Left colon (tissue), 2 donors: ENCODE data around the gene WASHC2A. TPM values are rescaled to one million over a fixed set of nuclear protein-coding genes. Genes with fewer than 3 reads are reported as not detected.
"Not testable (repeated sequence)": the region's sequence is repeated elsewhere in the genome, so short reads cannot be mapped to it uniquely, and the experiment has no call there.

ENCODE experiments used
- ATAC-seq: fragments of 200-7000 bp; cut with Tn5 transposase; one replicate; pipeline ENCODE4 v1.9.1; 2020; ENCODE audit warnings: mild to moderate bottlenecking, moderate library complexity
- DNase-seq, 2 donors: peaks; one replicate each; pipeline ENCODE4 v3.0.0-alpha.2; 2020
- intact Hi-C, 2 donors: fragments of 100-400 bp; cut with DNase I in 1 of 2; cut with micrococcal nuclease in 1 of 2; formaldehyde crosslinking; loops; one replicate each; pipeline versions ENCODE4 v1.11.2 to v1.14.0; 2022; cut with DNase I, micrococcal nuclease
- total RNA-seq, 2 donors: library from RNA; stranded (reverse); fragmentation: NEBNext Ultra II Directional; extraction: Animal tissue kit (Norgen Biotek cat#: 25700); gene quantifications; one replicate each; pipeline ENCODE4 v1.2.1, GENCODE V29; 2021
- donor health status: DM: no; HTN: no; CAD: no.
- donor health status: DM: yes; HTN: yes; CAD: no.

Gene WASHC2A
- total RNA-seq, 2 donors from 2014 or later, result 67.3 to 75.5 TPM

GRCh38 chr10:50112419-50113112 is 44.8 kb downstream of the WASHC2A start:
- DNase-seq, intact Hi-C loops, ATAC-seq: not testable (repeated sequence)

- ATAC-seq, intact Hi-C loops, DNase-seq: not testable (repeated sequence)
These were observed 59.0 kb downstream of the WASHC2A start for GRCh38 chr10:50126765-50127164.

DNA sequence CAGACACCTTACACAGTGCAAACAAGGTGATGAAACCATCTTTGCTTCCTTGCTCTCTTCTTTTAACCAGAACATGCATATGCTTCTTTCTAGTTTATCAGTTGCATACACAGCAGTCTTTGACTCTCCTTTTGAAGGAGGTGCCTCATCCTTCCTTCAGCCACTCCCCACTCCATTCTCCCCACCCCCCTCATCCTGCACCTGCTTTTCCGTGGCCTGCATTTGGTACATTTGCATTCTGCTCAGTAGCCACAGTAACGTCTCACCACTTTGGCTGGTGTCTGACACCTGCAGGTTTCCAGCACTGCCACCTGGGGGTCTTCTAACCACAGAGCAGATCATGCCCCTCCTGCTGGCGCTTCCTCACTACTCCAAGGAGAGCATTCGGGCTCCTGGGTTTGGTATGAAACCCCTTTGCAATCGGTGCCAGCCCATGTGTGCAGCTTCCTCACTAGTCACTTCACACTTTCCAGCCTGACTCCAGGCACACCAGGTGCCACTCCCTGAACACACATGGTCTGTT is 60.1 kb downstream of the WASHC2A start:
- ATAC-seq, intact Hi-C loops, DNase-seq: not testable (repeated sequence)

GRCh38 chr10:50131245-50131965 is 63.7 kb downstream of the WASHC2A start:
- ATAC-seq, intact Hi-C loops, DNase-seq: not testable (repeated sequence)

- intact Hi-C loops, ATAC-seq, DNase-seq: not testable (repeated sequence)
These were observed 64.6 kb downstream of the WASHC2A start for GRCh38 chr10:50132322-50132721.

DNA sequence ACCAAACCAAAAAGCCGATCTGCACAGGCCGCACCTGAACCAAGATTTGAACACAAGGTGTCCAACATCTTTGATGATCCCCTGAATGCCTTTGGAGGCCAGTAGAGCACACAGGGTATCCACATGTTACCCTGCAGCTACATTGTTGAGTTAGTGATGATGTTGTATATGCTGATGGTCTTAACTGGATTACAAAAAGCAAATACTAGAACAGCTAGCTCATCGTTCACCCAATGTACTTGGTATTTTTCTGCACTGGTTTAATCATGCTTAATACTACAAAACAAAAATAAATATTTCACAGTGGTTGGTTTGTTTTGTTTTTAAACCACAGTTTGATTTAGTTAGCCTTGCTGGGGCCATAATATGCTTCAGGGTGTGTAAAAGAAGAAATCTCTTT is 65.1 kb downstream of the WASHC2A start:
- intact Hi-C loops, DNase-seq: not testable (repeated sequence)

DNA sequence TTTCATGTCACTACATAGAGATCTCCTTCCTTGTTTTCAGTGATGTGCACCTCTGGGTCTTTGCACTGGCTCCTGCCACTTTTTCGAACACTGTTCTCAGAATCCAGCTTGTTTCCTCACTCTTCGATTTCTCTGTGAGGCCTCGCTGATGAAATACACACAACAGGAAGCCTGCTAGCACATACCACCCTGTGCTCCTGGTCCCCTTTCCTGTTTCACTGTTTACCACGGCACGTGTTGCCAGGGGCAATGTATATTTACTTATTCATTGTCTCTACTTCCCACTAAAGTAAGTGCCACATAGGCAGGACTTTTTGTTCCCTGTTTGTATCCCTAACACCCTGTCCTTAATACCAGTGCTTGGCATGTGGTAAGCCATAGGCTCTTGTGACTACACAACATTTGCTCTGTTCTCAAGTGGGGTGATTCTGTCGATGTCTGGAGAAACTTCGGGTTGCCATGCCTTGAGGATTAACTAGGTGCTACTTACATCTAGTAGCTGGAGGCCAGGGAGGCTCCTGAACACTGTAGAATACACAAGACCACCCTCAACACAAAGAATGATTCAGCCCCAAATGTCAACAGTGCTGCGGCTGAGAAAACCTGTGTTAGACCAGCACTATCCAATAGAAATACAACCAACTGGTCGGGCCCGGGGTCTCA is 75.9 kb downstream of the WASHC2A start:
- intact Hi-C loops, DNase-seq, ATAC-seq: not testable (repeated sequence)

More for the DNA sequence above, 65.1 kb downstream of the WASHC2A start:
- not testable (repeated sequence) for ATAC-seq

- DNase-seq, intact Hi-C loops, ATAC-seq: not testable (repeated sequence)
These were observed 77.8 kb downstream of the WASHC2A start for GRCh38 chr10:50145575-50145974.

- ATAC-seq (peak; percentile 30), DNase-seq (peak in 1 of 2 donors; percentile 11)
These were observed 85.1 kb downstream of the WASHC2A start for GRCh38 chr10:50152792-50153272.

GRCh38 chr10:50157868-50158267 is 90.1 kb downstream of the WASHC2A start:
- intact Hi-C loops, ATAC-seq, DNase-seq: not testable (repeated sequence)

More at GRCh38 chr10:50152792-50153272, 85.1 kb downstream of the WASHC2A start:
- intact Hi-C loops, result no loop called here

- intact Hi-C loops, DNase-seq, ATAC-seq: not testable (repeated sequence)
These were observed 92.1 kb downstream of the WASHC2A start for GRCh38 chr10:50159856-50160255.

DNA sequence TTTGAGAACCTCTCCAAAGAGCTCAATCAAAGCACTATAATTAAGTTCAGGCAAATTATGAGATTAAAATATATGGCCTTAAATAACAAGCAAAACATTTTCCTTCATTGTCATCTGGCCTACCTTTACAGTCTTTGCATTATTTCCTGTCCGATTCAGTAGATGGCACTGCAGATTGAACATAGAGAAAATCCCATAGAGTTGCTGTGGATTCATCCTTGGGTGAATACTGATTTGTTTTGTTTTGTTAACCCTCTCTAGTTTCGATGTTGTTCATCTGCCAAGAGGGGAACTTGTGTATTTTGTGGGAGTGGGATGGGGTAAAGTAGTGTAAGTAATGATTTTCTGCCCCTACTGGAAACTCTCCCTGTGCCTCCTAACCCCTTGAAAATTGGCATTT is 97.3 kb downstream of the WASHC2A start:
- DNase-seq, ATAC-seq, intact Hi-C loops: not testable (repeated sequence)

GRCh38 chr10:50167833-50168232 is 100.1 kb downstream of the WASHC2A start:
- ATAC-seq, DNase-seq, intact Hi-C loops: not testable (repeated sequence)

GRCh38 chr10:50169506-50169905 is 101.8 kb downstream of the WASHC2A start:
- DNase-seq, ATAC-seq, intact Hi-C loops: not testable (repeated sequence)

GRCh38 chr10:50174788-50175525 is 107.2 kb downstream of the WASHC2A start:
- intact Hi-C loops, DNase-seq, ATAC-seq: not testable (repeated sequence)
